HG03469 (cell line): ENCODE results near the gene TCFL5.

Experiments used
- ATAC-seq: cut with Tn5 transposase; IDR thresholded peaks from one replicate; pipeline ENCODE4 v1.9.1; 2021; ENCODE audit warnings: mild to moderate bottlenecking, moderate library complexity, moderate number of reproducible peaks; ENCODE audit not compliant: unreplicated experiment

The TCFL5 gene

GRCh38 chr20:62825333-62825985 lies 36.2 kb downstream of the TCFL5 start:
- no peak for ATAC-seq

DNA sequence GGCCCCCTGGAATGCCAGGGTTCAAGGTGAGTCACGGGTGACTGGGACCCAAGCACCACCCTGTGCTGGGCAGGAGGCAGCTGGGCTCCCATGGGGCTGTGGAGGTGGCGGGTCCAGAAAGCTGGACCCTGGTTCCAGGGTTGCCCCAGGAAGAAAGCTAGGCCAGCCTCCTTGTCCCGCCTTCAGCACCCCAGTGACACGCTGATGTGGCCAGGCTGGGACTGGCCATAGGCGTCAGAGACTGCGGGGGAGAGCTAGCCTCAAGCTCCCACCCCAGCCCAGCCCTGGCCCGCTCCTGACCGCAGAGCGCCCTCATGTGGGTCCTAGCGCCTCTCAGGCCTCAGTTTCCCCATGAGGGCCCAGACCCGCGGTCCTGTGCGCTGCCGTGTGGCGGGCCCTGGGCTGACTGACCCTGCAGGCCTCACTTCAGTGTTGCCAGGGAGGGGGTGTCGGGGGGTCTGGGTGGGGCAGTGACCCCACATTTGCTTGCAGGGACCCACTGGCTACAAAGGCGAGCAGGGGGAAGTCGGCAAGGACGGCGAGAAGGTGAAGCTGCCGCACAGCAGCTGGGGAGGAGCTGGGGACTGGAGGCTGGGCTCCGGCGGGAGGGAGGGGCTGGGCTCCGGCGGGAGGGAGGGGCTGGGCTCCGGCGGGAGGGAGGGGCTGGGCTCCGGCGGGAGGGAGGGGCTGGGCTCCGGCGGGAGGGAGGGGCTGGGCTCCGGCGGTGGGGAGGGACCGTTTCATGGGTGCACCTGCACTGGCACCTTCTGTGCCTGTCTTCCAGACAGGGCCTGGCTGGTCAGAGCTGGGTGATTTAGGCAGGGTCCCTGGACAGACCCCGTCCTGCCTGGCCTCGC lies 36.9 kb downstream of the TCFL5 start:
- no peak for ATAC-seq

GRCh38 chr20:62823688-62824475 lies 37.7 kb downstream of the TCFL5 start:
- ATAC-seq: no peak

GRCh38 chr20:62822788-62823651 lies 38.6 kb downstream of the TCFL5 start:
- ATAC-seq: peak; percentile 38

DNA sequence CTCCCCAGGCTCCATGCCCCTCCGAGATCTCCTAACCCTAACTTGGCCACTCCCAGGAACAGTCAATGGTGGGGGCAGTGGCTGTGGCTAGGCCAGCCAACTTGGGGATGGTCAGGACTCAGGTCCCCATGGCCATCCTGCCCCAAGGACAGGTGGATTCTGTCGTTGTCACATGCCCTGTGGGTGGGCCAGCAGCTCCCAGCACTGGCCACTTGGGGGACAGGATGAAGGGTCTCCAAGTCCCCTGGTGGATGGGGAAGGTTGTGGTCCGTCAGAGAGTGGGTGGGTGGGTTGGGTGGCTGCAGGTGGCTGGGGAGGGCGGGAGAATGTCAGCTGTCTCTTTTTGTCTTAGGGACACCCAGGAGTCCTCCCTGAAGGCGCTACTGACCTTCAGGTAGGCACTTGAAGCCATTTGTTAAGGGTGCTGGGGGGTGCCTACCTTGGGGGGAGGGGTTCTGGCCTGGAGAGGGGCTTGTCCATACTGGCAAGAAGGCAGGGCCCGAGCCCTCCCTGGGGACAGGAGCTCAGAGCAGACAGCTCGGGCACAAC lies 39.3 kb downstream of the TCFL5 start:
- no peak for ATAC-seq

GRCh38 chr20:62821726-62822210 lies 39.9 kb downstream of the TCFL5 start:
- ATAC-seq: no peak

DNA sequence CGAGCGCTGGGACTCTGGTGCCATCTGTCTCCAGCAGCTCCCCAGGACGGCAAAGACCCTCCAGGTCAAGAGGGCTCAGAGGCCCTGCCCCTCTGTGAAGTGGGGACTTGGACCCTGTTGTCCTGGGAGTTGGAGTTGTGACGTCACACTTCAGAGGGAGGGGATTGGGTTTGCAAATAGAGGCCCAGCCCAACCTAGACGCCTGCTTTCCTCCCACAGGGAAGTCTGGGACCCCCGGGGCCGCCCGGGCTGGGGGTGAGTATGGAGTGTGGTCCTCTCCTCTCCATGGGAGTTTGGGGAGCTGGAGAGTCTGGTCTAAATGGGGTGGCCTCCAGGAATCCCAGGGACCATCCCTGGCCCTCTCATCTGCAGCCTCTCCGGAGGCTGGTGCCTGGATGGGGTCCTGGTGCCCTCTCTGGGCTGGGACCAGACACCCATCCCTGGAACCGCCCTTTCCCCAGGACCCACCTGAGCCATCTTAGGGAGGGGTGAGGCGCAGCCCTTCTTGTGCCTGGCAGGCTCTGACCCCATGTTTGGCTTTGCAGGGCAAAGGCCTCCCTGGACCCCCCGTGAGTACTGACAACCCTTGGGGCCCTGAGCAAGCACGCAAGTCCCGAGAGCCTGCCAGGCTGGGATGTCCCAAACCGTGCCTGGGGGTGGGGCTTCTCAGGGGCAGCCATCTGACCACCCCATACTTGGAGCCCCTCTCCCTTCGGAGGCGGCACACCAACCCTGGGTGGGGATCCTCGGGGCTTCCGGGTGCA lies 40.5 kb downstream of the TCFL5 start:
- ATAC-seq: no peak

- ATAC-seq: no peak
Observed at GRCh38 chr20:62820208-62820961, 41.2 kb downstream of the TCFL5 start.

DNA sequence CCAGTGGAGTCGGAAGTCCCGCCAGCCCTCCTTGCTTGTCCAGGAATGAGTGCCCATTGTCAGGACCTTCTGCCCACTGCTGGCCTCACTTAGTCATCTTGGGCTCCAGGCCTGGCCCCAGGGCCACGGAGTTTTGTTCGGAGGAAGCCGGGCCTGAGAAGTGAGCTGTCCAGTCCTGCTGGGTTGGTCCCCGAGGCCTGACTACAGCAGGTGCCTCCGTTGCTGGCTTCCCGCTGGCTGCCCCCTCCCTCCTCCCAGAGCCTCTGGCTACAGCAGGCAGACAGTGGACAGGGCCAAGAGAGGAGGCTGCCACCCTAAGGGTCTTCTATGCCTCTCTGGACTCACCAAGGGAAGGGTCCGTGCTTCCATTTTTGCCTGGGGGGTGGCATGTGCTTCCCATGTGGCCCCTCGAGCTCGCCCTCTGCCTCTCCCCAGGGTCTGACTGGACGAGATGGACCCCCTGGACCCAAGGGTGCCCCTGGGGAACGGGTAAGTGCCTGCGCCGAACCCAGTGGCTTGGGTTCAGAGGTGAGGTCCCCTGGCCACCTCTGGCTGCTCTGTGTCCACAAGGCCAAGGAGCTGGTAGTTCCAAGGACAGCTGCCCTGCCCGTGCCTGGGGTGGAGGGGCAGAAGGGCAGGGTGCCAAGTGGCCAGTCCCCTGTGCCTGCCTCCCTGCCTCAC lies 42.0 kb downstream of the TCFL5 start:
- ATAC-seq: no peak

DNA sequence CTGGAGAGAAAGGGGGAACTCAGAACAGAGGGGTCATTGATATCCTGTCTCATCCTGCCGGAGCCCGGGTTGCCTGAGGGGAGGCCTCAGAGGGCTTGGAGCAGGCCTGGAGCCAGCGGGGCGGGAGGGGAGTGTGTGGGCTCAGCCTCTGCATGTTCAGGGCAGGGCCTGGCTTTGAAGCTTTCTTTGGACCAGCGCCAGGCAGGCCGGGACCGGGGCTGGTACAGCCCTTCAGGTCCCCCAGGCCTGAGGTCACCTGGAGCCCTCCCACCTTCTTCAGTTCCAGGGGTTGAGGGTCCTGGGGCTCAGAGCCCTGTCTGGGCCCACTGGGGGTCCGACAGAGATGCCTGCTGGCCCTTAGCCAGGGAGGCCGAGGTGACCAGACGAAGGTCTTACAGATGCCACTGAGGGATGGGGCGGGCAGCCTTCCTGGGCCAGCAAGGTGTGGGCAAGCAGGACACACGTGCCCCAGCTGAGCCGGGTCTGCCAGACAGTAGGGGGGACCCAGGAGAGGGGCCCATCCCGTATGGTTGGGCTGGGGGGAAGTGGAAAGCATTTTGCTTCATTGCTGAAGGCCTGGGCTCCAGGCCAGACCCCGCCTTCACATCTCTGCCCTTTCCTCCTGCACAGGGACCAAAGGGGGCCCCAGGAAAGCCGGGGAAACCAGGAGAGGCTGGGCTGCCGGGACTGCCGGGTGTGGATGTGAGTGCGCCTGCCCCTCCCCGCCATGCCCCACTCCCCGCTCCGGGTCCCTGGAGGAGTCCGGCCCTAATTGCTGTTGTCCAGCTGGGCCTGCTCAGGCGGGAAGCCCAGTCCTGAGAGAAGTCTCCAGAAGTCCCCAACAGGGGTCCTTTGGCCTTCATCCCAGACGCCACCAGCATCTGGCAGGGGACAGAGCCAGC lies 42.8 kb downstream of the TCFL5 start:
- ATAC-seq: no peak

GRCh38 chr20:62817975-62818591 lies 43.5 kb downstream of the TCFL5 start:
- ATAC-seq: no peak

DNA sequence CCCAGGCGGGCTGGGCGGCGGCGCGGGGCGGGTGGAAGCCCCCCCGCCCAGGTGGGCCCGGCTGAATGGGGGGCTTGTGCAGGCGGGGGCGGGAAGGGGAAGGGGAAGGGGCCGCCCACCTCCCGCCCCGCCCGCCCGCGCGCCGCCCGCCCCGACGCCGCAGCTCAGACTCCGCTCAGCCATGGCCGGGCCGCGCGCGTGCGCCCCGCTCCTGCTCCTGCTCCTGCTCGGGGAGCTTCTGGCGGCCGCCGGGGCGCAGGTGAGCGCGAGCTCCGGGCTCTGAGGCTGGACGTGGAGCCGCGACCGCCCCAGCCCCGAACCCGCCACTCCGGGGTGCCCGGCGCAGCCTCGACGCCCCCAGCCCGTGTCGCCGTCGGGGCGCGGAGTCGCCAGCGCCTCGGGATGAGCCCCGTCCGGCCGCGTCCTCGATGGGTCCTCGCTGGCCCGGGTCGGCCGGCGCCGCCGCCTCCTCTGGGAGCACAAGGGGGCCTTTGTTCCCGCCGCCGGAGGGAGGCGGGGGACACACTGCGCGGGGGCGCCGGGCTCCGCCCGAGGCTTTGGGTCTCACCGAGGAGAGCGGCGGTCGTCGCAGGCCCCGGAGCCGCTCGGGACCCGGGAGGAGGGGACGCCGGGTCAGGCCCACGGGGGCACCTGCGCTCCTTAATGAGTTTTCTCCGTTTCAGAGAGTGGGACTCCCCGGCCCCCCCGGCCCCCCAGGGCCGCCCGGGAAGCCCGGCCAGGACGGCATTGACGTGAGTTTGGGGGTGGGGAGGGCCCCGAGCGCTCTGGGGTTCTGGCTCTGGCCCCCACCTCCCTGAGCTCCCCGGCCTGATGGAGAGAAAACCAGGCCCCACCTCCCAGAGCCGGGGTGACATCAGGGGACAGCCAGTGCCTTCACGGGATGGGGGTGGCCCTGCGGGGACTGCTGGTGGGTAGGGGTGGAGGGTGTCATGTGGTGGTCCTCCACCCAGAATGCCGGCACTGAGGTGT lies 44.4 kb downstream of the TCFL5 start, which contains the start of gene COL9A3:
Gene COL9A3 (plus strand): TSS at position 167 of the 990 bp plus-strand sequence. CDS start 15 bp downstream, at position 182.
- ATAC-seq: no peak

GRCh38 chr20:62816031-62816883 lies 45.4 kb downstream of the TCFL5 start:
- no peak for ATAC-seq
